Mammary epithelial cell (primary cell): Measurements from ENCODE around the gene APOBEC3F.

Experiments
- CTCF ChIP-seq, 2 donors: IDR thresholded peaks in 1 of 2; conservative IDR thresholded peaks in 1 of 2; 2 replicates each; pipeline ENCODE4 v1.5.1; 2011 to 2012; ENCODE audit warnings: inconsistent platforms in 2 of 2, low read length in 2 of 2, mild to moderate bottlenecking in 2 of 2, control low read depth in 1 of 2, low read depth in 1 of 2; ENCODE audit not compliant: insufficient read depth in 1 of 2; ENCODE audit errors: extremely low read depth in 1 of 2
- EZH2 ChIP-seq: IDR thresholded peaks from 2 replicates; pipeline ENCODE4 v1.6.1; 2012; ENCODE audit warnings: low read length, inconsistent platforms, borderline replicate concordance

GRCh38 chr22:38996105-38996504 lies 44.6 kb upstream of the APOBEC3F start:
- TF ChIP-seq CTCF (conservative IDR thresholded peaks at IDR 0.05 in 1 of 2, IDR thresholded peaks at IDR 0.05 in 1 of 2; ENCODE audit: extremely low read depth in 1 of 2, insufficient read depth in 1 of 2, low read depth in 1 of 2, low read length in 2 of 2) (no peak), EZH2 (no peak)
